MM.1S (cell line): ENCODE data around the gene SLC12A7.

Experiments used
- EZH2 ChIP-seq: fragments of 300-600 bp; sonication (generic); optimal IDR thresholded peaks from 2 replicates; pipeline ENCODE3; 2017; ENCODE audit warnings: low read depth, mild to moderate bottlenecking, antibody characterized with exemption, low read length, mixed read lengths
- TF ChIP-seq, protein P1 (sequence below): fragments of 300-600 bp; sonication (generic); IDR thresholded peaks from 2 replicates; pipeline ENCODE4 v1.5.1; 2016; ENCODE audit warnings: antibody characterized with exemption, low read length, mixed read lengths

DNA sequence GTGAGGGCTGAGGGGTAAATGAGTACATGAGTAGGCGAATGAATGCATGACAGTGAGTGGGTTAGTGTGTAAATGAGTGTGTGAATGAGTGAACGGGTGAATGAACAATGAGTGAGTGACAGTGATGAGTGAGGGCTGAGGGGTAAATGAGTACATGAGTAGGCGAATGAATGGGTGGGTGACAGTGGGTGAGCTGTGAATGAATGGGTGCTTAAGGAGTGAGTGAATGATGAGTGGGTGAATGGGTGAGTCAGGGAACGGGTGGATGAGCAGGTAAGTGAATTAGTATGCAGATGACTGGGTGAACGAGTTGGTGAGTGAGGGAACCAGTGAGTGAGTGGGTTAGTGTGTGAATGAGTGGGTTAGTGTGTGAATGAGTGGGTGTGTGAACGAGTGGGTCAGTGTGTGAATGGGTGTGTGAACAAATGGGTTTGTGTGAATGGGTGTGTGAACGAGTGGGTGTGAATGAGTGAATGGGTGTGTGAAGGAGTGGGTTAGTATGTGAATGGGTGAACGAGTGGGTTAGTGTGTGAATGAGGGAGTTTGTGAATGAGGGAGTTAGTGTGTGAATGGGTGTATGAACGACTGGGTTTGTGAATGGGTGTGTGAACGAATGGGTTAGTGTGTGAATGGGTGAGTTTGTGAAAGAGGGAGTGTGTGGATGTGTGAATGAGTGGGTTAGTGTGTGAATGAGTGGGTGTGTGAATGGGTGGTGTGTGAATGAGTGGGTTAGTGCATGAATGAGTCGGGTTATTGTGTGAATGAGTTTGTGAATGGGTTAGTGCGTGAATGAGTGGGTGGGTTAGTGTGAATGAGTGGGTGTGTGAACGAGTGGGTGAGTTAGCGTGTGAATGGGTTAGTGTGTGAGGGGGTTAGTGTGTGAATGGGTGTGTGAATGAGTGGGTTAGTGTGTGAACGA lies 70.4 kb downstream of the SLC12A7 start:
- TF ChIP-seq, protein P1, sequence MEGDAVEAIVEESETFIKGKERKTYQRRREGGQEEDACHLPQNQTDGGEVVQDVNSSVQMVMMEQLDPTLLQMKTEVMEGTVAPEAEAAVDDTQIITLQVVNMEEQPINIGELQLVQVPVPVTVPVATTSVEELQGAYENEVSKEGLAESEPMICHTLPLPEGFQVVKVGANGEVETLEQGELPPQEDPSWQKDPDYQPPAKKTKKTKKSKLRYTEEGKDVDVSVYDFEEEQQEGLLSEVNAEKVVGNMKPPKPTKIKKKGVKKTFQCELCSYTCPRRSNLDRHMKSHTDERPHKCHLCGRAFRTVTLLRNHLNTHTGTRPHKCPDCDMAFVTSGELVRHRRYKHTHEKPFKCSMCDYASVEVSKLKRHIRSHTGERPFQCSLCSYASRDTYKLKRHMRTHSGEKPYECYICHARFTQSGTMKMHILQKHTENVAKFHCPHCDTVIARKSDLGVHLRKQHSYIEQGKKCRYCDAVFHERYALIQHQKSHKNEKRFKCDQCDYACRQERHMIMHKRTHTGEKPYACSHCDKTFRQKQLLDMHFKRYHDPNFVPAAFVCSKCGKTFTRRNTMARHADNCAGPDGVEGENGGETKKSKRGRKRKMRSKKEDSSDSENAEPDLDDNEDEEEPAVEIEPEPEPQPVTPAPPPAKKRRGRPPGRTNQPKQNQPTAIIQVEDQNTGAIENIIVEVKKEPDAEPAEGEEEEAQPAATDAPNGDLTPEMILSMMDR = no peak
- TF ChIP-seq EZH2 = no peak
